ENCODE measurements around the gene NSG1. TPM values are rescaled to one million over a fixed set of nuclear protein-coding genes. Genes with fewer than 3 reads are reported as not detected.
A peak's percentile ranks its signal among the peaks of the same experiment; 100 is the strongest.

Gene NSG1
- total RNA-seq (ENCODE audit: low replicate concordance): 17.9 and 41.6 TPM in 2 replicates

GRCh38 chr4:4386736-4387392, at the start of gene NSG1:
Gene NSG1, plus strand, starts transcription at chr4:4387102. Its CDS starts 528 bp downstream, at chr4:4387630.
- peak within 1 kb of the TSS; percentile 88 for H3K4me3 Mint-ChIP-seq
- no peaks in the 10 kb centered on the region for H3K9me3 ChIP-seq (ENCODE audit: low read depth)
- peak; percentile 74 for TF ChIP-seq EZH2 (IDR thresholded peaks at IDR 0.05)
- peak; percentile 70 for TF ChIP-seq EZH2phosphoT487 (IDR thresholded peaks at IDR 0.05)
- TF ChIP-seq CTCF (IDR thresholded peaks at IDR 0.05): no peak
- no peak within 1 kb of the TSS for H3K9ac ChIP-seq
- peak within 1 kb of the TSS; percentile 85 for H3K4me3 ChIP-seq
- H3K4me1 ChIP-seq: peaks cover 22% of the 10 kb centered on the region
- no peak within 1 kb of the TSS for H3K27ac Mint-ChIP-seq
- peaks cover 24% of the 10 kb centered on the region for H4K20me1 ChIP-seq (ENCODE audit: low read depth)
- H3K4me2 ChIP-seq: peak within 1 kb of the TSS; percentile 96
- peaks cover 5% of the 10 kb centered on the region for H3K36me3 Mint-ChIP-seq
- peaks cover 4% of the 10 kb centered on the region for H3F3A ChIP-seq (ENCODE audit: low read depth)
- H3K27me3 Mint-ChIP-seq (ENCODE audit: insufficient read depth, low read depth): peaks cover 58% of the 10 kb centered on the region
- H2AFZ ChIP-seq (replicated peaks): peak within 1 kb of the TSS; percentile 98
- H3K36me3 ChIP-seq: no peaks in the 10 kb centered on the region
- peak; percentile 73 for DNase-seq (ENCODE audit: low spot score)
- H3K27me3 ChIP-seq: peaks cover 92% of the 10 kb centered on the region
- H3K27ac ChIP-seq: no peak within 1 kb of the TSS
- no peaks in the 10 kb centered on the region for H3K9me3 Mint-ChIP-seq
- H3K4me1 Mint-ChIP-seq: peaks cover 17% of the 10 kb centered on the region
- no peaks in the 10 kb centered on the region for H3K79me2 ChIP-seq (ENCODE audit: low read depth)

- H3K4me1 ChIP-seq: no peaks in the 10 kb centered on the region
- no peak for TF ChIP-seq EZH2phosphoT487 (IDR thresholded peaks at IDR 0.05)
- no peak for DNase-seq (ENCODE audit: low spot score)
- no peaks in the 10 kb centered on the region for H3K36me3 ChIP-seq
- Mint-ChIP-seq H3K9me3 (no peaks in the 10 kb centered on the region), H3K27me3 (ENCODE audit: insufficient read depth, low read depth) (peaks cover 3% of the 10 kb centered on the region), H3K36me3 (no peaks in the 10 kb centered on the region), H3K4me1 (peaks cover 7% of the 10 kb centered on the region), H3K4me3 (no peak overlapping the region), H3K27ac (no peak overlapping the region)
- no peak overlapping the region for H3K27ac ChIP-seq
- H3K9ac ChIP-seq: no peak overlapping the region
- H3K4me3 ChIP-seq: no peak overlapping the region
- H3K27me3 ChIP-seq: peaks cover 13% of the 10 kb centered on the region
- H4K20me1 ChIP-seq (ENCODE audit: low read depth): no peaks in the 10 kb centered on the region
- H2AFZ ChIP-seq (replicated peaks): no peak overlapping the region
- no peaks in the 10 kb centered on the region for H3K9me3 ChIP-seq (ENCODE audit: low read depth)
- H3F3A ChIP-seq (ENCODE audit: low read depth): no peaks in the 10 kb centered on the region
- H3K4me2 ChIP-seq: no peak overlapping the region
- H3K79me2 ChIP-seq (ENCODE audit: low read depth): no peaks in the 10 kb centered on the region
These were observed 48.5 kb upstream of the NSG1 start for GRCh38 chr4:4338210-4339001.

- peak; percentile 25 for DNase-seq (ENCODE audit: low spot score)
- H3K27ac ChIP-seq: no peak overlapping the region
- H3K4me3 Mint-ChIP-seq: peak overlapping the region; percentile 66
These were observed 47.3 kb upstream of the NSG1 start for GRCh38 chr4:4339504-4340085.

More at GRCh38 chr4:4339504-4340085, 47.3 kb upstream of the NSG1 start:
- Mint-ChIP-seq H3K9me3 (no peaks in the 10 kb centered on the region), H3K4me1 (peaks cover 6% of the 10 kb centered on the region), H3K27ac (no peak overlapping the region), H3K36me3 (no peaks in the 10 kb centered on the region), H3K27me3 (ENCODE audit: insufficient read depth, low read depth) (peaks cover 3% of the 10 kb centered on the region)
- Histone ChIP-seq H3K4me1 (no peaks in the 10 kb centered on the region), H3K27me3 (peaks cover 6% of the 10 kb centered on the region), H3K4me2 (no peak overlapping the region), H3K9ac (no peak overlapping the region), H2AFZ (replicated peaks) (peak overlapping the region; percentile 22), H4K20me1 (ENCODE audit: low read depth) (no peaks in the 10 kb centered on the region), H3F3A (ENCODE audit: low read depth) (no peaks in the 10 kb centered on the region), H3K36me3 (no peaks in the 10 kb centered on the region), H3K9me3 (ENCODE audit: low read depth) (no peaks in the 10 kb centered on the region), H3K4me3 (no peak overlapping the region), H3K79me2 (ENCODE audit: low read depth) (no peaks in the 10 kb centered on the region)
- no peak for TF ChIP-seq CTCF (IDR thresholded peaks at IDR 0.05)
- TF ChIP-seq EZH2 (IDR thresholded peaks at IDR 0.05): no peak
- no peak for TF ChIP-seq EZH2phosphoT487 (IDR thresholded peaks at IDR 0.05)
